Hindlimb muscle (tissue), 1 donor: ENCODE data around the gene SMG7. TPM values are rescaled to one million over a fixed set of nuclear protein-coding genes. Genes with fewer than 3 reads are reported as not detected.

ENCODE experiments used
- DNase-seq: peaks from one replicate; pipeline ENCODE4 v3.0.0-alpha.2; 2013
- polyA plus RNA-seq: library from polyadenylated mRNA; unstranded; fragments of 120-200 nt; gene quantifications from one replicate; pipeline ENCODE4 v1.2.1, GENCODE V29; 2013; ENCODE audit not compliant: insufficient read length

SMG7 gene
- polyA plus RNA-seq, 1 donor: 39.5 TPM

DNA sequence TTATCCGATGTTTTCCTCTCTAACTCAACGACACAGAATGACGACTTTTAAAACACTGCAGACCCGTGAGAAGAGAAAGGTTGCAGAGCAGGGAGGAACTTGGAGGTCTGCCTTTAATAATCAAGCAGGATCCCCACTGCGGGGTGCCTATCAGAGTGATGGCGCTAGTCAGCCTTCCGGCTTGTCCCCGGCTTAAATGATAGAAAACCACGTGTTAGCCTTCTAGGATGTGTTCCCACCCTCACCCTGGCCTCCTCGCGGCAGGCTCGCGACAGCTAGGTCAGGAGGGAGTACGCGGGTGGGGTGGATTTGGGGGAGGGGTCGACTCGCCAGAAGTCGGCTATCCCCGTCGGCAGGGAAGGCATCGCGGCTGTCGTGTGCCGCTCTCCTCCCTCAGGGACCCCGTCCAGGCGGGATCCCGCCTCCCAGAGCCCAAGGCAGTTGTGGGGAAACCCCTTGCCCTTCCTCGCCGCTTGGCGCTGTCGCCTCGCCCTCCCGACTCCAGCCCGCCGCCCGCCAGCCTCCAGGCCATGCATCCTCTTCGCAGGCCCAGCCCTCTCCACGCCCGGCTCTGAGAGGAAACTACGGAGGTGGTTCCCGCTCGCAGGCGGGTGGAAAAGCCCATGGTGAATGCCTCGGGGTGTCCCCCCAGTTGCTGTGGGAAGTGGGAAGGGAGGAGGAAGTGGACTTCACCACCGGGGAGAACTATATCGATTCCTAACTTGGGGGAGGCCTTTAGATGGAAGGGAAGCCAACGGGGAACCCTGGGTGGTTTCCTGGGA lies 1.1 kb upstream of the SMG7 start:
- DNase-seq: peak; percentile 76

DNA sequence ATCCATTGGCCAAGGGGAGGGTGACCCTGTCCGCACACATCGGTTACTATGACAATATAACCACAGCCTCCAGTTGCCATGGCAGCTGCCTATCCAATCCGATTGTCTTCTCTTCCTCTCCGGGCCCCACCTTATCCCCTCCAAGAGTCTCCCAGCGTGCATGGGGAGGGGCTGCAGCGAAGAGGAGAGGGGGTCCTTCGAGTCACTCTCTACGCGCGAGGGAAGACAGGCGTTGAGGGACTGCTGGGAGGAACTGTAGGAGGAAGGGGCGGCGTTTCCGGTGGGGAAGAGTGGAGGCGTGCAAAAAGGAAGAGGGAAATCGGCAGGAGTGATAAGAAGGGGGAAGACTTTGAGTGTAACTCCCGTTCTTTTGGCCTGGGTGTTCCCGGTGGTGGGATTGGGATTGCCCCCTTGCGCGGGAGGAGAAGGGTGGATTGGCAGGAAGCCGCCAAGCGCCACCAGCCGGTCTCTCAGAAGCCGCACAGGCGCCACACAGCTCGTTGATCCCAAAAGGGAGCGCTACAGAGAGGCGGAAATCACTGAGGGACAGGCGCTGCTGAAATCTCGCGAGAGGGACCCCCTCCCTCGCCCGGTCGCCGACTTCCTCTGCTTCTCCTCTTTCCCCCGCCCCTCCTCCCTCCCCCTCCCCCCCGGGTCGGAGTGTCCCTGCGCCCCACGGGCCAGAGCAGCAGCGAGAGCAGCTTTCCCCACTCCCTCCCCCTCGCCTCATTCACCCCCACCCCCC lies 384 bp upstream of the SMG7 start:
- DNase-seq: peak; percentile 97

DNA sequence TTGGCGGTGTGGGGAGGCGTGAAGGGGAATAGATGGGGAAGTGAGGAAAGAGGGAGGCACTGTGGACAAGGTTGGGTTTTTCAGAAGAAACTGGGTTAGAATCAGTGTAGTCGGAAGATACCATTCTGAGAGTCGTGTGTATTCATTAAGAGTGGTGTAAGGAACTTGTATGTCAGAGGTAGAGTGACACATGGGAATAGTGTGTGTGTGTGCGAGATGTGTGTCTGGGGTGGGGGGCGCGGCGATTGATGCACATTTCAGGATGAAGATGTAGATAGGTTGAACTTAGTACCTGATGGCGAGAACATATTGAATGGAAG lies 878 bp downstream of the SMG7 start:
- no peak for DNase-seq

GRCh38 chr1:183476081-183476480 lies 3.8 kb downstream of the SMG7 start:
- DNase-seq: no peak

- no peak for DNase-seq
These were observed 5.9 kb downstream of the SMG7 start for GRCh38 chr1:183477986-183478781.

DNA sequence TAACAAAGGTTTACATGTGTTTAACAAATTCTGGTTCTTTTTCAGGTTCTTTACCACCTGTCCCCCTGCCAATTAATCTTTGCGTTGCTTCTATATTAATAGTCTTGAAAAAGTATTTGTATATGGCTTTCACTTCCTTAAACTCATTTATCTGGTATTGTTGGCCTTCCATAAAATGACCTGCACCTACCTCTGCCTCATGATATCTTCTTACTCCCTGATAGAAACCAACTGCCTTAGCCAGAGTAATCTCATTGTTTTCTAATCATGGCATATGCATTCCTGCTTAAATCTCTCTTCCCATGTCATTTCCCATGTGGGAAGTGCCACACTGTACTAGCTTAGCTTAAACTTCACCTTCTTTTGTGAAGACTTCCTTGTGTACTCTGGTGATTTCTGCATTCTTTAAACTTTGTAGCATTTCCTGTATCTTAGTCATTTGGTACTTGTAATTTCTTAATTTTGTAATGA lies 8.7 kb downstream of the SMG7 start:
- DNase-seq: no peak

GRCh38 chr1:183483224-183483623 lies 10.9 kb downstream of the SMG7 start:
- DNase-seq: no peak

DNA sequence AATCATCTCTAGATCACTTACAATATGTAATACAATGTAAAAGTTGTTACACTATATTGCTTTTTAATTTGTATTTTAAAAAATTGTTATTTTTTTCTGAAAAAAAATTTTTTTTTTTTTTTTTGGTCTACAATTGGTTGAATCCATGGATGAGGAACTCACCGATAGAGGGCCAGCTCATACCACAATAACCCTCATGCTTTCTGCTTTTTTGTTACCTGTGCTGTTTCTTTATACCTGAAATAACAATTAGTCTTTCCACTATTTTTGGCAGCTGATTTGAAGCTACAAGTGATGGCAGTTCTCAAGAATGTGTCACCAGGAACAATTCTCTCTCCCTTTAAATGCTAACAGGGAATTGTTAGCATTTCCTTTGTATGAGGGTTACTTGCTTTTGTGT lies 12.0 kb downstream of the SMG7 start:
- DNase-seq: no peak

DNA sequence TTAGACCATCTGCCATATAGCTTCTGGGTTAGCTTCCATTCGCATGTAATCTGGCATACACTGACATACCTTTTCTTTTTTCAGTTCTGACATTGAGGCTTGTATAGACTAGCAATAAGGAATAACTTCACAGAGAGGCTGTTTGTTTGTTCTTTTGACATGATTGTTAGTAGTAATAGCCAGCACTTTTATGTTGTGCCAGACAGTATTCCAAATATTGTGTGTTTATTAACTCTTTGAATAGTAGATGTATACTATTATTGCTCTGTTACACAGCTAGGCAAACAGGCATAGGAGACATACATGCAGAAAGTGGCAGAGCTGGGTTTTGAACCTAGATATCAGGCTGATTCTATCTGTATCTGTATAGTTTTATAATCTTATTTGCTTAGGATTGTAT lies 12.6 kb downstream of the SMG7 start:
- no peak for DNase-seq

GRCh38 chr1:183487674-183488442 lies 15.6 kb downstream of the SMG7 start:
- no peak for DNase-seq

DNA sequence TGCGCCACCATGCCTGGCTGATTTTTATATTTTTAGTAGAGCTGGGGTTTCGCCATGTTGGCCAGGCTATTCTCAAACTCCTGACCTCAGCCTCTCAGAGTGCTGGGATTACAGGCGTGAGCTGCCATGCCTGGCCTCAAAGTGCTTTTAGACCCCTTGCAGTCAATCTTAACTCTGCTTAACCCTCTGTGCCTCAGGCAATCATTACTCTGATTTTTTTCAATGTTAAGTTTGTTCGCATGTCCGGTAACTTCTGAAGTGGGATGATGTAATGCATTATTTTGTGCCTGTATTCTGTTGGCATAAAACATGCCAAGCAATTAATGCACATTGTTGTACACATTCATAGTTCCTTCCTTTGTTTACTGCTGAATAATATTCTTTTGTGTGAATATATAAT lies 18.6 kb downstream of the SMG7 start:
- DNase-seq: no peak

GRCh38 chr1:183493540-183494245 lies 21.4 kb downstream of the SMG7 start:
- DNase-seq: no peak

- no peak for DNase-seq
These were observed 23.1 kb downstream of the SMG7 start for GRCh38 chr1:183495420-183495819.

- DNase-seq: no peak
These were observed 24.9 kb downstream of the SMG7 start for GRCh38 chr1:183497218-183497617.

DNA sequence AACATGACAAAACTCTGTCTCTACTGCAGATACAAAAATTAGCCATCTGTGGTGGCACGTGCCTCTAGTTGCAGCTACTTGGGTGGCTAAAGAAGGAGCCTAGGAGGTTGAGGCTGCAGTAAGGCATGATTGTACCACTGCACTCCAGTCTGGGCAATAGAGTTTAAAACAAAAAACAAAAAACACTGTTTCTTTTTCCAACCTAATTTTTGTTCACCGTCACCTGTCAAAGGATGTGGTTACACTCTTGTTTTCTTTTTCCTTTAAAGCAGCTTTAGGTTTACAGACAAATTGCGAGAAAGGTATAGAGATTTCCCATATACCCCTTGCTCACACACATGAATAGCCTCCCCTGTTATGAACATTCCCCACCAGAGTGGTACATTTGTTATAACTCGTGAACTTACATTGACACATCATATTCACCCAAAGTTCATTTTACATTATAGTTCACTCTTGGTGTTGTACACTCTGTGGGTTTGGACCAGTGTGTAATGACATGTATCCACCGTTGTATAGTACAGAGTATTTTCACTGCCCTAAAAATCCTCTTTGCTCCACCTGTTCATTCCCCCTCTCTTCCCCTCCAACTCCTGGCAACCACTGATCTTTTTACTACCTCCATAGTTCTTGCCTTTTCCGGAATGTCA lies 26.2 kb downstream of the SMG7 start:
- DNase-seq: no peak

DNA sequence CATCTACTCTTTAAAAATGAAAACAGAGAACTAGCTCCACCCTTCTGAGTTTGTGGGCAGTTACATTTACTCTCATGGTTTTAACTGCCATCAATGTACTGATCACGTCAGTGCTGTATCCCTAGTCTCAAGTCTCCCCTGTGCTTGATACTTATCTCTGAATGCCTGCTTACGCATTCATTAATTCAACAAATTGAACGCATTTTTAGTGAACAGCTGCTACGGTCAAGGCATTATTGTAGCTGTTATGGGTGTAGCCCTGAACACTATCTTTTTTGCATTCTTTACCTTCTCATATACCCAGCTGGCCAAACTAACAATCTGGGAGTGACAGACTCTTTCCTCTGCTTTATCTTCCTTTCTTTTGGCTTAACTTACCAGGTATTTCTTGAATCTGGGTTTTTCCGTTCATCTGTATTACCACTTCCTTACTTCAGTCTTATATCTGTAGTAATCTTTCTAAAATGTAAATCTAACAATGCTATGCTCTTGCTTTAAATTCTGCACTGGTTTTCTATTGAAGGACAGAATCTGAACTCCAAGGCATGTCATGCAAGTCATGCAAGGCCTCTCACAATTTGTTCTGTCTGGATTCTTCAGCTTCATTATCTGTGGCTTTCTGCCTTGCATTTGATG lies 33.3 kb downstream of the SMG7 start:
- no peak for DNase-seq

GRCh38 chr1:183506561-183506960 lies 34.3 kb downstream of the SMG7 start:
- DNase-seq: no peak

DNA sequence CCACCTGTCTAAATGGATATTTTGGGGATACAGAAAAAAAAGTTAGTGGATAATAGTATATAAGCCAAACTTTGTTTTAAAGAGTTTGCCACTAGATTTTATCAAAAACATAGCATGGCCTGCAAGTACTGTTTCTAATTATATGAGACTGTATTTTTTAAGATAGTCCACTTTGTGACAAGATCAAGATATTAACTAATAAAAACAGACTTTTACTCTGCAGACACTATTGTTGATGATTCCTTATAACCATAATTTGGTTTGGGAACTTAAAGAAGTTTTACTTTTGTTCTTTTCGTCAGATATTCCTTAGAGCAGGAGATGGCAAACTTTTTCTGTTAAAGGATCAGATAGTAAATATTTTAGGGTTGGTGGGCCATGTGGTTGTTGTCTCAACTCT lies 36.4 kb downstream of the SMG7 start:
- DNase-seq: no peak

DNA sequence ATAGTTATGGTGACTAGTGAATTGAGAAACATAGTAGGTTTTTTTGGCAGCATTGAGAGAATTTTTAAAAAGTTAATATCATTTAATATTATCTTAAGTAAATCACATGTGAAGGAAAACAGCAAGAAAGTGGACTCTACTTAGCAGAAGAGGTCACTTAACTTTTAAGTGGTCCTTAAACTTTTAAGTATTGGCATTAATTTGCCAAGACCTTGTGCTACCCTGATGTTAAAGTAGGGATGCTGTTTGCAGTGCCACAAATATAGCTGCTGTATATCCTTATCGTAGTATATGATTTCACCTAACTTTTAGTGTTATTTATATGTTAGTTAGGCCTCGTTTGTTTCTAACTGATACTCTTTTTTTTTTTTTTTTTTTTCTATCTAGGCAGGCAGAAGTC lies 40.2 kb downstream of the SMG7 start:
- DNase-seq: no peak

- DNase-seq: no peak
These were observed 41.9 kb downstream of the SMG7 start for GRCh38 chr1:183514235-183514634.
